Measurements from ENCODE around the gene ESR1.
"Not testable (repeated sequence)": the region's sequence is repeated elsewhere in the genome, so short reads cannot be mapped to it uniquely, and the experiment has no call there.

DNA sequence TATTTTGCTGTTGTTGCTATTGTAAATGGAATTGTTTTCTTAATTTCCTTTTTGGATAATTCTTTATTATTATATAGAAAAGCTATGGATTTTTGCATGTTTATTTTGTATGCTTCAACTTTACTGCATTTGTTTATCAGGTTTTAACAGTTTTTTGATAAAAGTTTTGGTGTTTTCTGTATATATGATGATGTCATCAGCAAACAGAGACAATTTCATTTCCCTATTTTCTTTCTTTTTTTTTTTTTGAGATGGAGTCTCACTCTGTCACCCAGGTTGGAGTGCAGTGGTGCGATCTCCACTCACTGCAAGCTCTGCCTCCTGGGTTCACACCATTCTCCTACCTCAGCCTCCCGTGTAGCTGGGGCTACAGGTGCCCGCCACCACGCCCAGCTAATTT lies 156.9 kb downstream of the ESR1 start:
- TF ChIP-seq NR1H2 (CRISPR knock-in tag; IDR thresholded peaks at IDR 0.05); ZC3H11A (IDR thresholded peaks at IDR 0.05; ENCODE audit: low read depth, low read length); SMARCB1 (IDR thresholded peaks at IDR 0.05; ENCODE audit: insufficient read length, low read depth); ZNF699 (CRISPR knock-in tag; IDR thresholded peaks at IDR 0.05; ENCODE audit: insufficient replicate concordance); NFE2L1 (tag; IDR thresholded peaks at IDR 0.05; ENCODE audit: borderline replicate concordance, low read depth); STAT5A (IDR thresholded peaks at IDR 0.05; ENCODE audit: borderline replicate concordance, low read length); RBBP5 (IDR thresholded peaks at IDR 0.05; ENCODE audit: borderline replicate concordance, insufficient read depth, low read length, poor library complexity, severe bottlenecking); CHD2 (IDR thresholded peaks at IDR 0.05; ENCODE audit: low read depth, low read length); SMAD1 (IDR thresholded peaks at IDR 0.05; ENCODE audit: low read depth, low read length, partially characterized antibody); CHD1 (IDR thresholded peaks at IDR 0.05; ENCODE audit: low read length): not testable (repeated sequence)
- TF ChIP-seq, protein P1, sequence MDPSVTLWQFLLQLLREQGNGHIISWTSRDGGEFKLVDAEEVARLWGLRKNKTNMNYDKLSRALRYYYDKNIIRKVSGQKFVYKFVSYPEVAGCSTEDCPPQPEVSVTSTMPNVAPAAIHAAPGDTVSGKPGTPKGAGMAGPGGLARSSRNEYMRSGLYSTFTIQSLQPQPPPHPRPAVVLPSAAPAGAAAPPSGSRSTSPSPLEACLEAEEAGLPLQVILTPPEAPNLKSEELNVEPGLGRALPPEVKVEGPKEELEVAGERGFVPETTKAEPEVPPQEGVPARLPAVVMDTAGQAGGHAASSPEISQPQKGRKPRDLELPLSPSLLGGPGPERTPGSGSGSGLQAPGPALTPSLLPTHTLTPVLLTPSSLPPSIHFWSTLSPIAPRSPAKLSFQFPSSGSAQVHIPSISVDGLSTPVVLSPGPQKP (CRISPR knock-in tag; IDR thresholded peaks at IDR 0.05), result not testable (repeated sequence)
- TF ChIP-seq, protein P2, sequence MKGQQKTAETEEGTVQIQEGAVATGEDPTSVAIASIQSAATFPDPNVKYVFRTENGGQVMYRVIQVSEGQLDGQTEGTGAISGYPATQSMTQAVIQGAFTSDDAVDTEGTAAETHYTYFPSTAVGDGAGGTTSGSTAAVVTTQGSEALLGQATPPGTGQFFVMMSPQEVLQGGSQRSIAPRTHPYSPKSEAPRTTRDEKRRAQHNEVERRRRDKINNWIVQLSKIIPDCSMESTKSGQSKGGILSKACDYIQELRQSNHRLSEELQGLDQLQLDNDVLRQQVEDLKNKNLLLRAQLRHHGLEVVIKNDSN (CRISPR knock-in tag; IDR thresholded peaks at IDR 0.05), result not testable (repeated sequence)
- TF ChIP-seq, protein P3, sequence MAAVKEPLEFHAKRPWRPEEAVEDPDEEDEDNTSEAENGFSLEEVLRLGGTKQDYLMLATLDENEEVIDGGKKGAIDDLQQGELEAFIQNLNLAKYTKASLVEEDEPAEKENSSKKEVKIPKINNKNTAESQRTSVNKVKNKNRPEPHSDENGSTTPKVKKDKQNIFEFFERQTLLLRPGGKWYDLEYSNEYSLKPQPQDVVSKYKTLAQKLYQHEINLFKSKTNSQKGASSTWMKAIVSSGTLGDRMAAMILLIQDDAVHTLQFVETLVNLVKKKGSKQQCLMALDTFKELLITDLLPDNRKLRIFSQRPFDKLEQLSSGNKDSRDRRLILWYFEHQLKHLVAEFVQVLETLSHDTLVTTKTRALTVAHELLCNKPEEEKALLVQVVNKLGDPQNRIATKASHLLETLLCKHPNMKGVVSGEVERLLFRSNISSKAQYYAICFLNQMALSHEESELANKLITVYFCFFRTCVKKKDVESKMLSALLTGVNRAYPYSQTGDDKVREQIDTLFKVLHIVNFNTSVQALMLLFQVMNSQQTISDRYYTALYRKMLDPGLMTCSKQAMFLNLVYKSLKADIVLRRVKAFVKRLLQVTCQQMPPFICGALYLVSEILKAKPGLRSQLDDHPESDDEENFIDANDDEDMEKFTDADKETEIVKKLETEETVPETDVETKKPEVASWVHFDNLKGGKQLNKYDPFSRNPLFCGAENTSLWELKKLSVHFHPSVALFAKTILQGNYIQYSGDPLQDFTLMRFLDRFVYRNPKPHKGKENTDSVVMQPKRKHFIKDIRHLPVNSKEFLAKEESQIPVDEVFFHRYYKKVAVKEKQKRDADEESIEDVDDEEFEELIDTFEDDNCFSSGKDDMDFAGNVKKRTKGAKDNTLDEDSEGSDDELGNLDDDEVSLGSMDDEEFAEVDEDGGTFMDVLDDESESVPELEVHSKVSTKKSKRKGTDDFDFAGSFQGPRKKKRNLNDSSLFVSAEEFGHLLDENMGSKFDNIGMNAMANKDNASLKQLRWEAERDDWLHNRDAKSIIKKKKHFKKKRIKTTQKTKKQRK (IDR thresholded peaks at IDR 0.05; ENCODE audit: borderline replicate concordance, low read depth, low read length), result not testable (repeated sequence)
